Brain microvascular endothelial cell (primary cell): Measurements from ENCODE around the gene GNB3.

ENCODE experiments used
- DNase-seq: peaks from one replicate; pipeline ENCODE4 v3.0.0-alpha.2; 2020
- H3K27ac ChIP-seq: fragments of 250-450 bp; sonication (Bioruptor Pico); 2 replicates; pipeline ENCODE4 v1.5.1; 2020; ENCODE audit warnings: mild to moderate bottlenecking, moderate library complexity
- H3K27me3 ChIP-seq: fragments of 250-450 bp; sonication (Bioruptor Pico); replicated peaks from 2 replicates; pipeline ENCODE4 v1.5.1; 2020; ENCODE audit warnings: mild to moderate bottlenecking
- H3K36me3 ChIP-seq: fragments of 250-450 bp; sonication (Bioruptor Pico); replicated peaks from 2 replicates; pipeline ENCODE4 v1.5.1; 2020; ENCODE audit warnings: mild to moderate bottlenecking
- H3K4me3 ChIP-seq: 2 replicates; pipeline ENCODE4 v1.5.1; 2011; ENCODE audit warnings: low read depth, mild to moderate bottlenecking, control low read depth, low read length, moderate library complexity
- in situ Hi-C: cut with HindIII; loops from 2 replicates; pipeline ENCODE4 v1.10.0; 2017; ENCODE audit warnings: low sequenced_read_pairs, low pct_ligation_motif_present
- TF ChIP-seq, protein P1 (sequence below): IDR thresholded peaks from 2 replicates; pipeline ENCODE4 v1.5.1; 2011; ENCODE audit warnings: low read depth, mild to moderate bottlenecking, moderate library complexity, low read length, control low read depth, inconsistent platforms; ENCODE audit errors: missing control alignments

Gene GNB3

GRCh38 chr12:6840761-6841515, at the start of gene GNB3:
GNB3 (plus strand) TSS chr12:6840925; CDS start chr12:6841288, 363 bp downstream.
- Histone ChIP-seq H3K36me3 (peaks cover 71% of the 10 kb centered on the region), H3K27ac (no peak within 1 kb of the TSS), H3K27me3 (no peaks in the 10 kb centered on the region), H3K4me3 (no peak within 1 kb of the TSS)
- TF ChIP-seq, protein P1, sequence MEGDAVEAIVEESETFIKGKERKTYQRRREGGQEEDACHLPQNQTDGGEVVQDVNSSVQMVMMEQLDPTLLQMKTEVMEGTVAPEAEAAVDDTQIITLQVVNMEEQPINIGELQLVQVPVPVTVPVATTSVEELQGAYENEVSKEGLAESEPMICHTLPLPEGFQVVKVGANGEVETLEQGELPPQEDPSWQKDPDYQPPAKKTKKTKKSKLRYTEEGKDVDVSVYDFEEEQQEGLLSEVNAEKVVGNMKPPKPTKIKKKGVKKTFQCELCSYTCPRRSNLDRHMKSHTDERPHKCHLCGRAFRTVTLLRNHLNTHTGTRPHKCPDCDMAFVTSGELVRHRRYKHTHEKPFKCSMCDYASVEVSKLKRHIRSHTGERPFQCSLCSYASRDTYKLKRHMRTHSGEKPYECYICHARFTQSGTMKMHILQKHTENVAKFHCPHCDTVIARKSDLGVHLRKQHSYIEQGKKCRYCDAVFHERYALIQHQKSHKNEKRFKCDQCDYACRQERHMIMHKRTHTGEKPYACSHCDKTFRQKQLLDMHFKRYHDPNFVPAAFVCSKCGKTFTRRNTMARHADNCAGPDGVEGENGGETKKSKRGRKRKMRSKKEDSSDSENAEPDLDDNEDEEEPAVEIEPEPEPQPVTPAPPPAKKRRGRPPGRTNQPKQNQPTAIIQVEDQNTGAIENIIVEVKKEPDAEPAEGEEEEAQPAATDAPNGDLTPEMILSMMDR: no peak
- DNase-seq: no peak
- in situ Hi-C loops: no loop called here

DNA sequence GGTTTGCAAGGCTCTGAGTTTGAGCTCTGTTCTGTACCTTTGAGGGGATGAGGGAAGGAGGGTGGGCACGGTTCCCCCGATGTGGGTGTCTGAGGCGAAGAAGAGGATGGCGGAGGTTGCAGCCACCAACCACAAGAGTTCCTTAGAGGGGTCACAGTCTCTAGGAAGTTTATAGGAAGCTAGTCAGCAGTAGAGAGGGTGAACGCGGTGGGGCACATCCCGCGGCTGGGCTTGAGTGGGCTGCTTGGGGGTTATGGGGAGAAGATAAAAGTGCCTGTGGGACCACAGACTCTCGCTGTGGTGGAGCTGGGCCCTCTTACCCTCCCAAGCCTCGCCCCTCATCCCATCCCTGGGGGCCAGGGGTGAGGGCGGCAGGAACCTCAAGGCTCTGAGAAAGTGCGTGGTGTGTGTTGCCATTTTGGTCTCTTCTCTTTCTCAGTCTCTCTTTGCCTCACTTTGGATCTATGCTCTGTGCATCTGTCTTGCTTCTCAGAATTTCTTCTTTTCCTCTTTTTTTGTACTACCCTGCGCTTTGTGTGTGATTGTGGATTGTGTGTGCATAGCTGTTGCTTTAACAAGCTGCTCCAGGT, 48.7 kb upstream of the GNB3 start:
- H3K4me3 ChIP-seq: no peak overlapping the region
- H3K27ac ChIP-seq: no peak overlapping the region
- no peaks in the 10 kb centered on the region for H3K27me3 ChIP-seq
- no peaks in the 10 kb centered on the region for H3K36me3 ChIP-seq
- no peak for DNase-seq
- TF ChIP-seq, protein P1: no peak
- in situ Hi-C loops: no loop called here

DNA sequence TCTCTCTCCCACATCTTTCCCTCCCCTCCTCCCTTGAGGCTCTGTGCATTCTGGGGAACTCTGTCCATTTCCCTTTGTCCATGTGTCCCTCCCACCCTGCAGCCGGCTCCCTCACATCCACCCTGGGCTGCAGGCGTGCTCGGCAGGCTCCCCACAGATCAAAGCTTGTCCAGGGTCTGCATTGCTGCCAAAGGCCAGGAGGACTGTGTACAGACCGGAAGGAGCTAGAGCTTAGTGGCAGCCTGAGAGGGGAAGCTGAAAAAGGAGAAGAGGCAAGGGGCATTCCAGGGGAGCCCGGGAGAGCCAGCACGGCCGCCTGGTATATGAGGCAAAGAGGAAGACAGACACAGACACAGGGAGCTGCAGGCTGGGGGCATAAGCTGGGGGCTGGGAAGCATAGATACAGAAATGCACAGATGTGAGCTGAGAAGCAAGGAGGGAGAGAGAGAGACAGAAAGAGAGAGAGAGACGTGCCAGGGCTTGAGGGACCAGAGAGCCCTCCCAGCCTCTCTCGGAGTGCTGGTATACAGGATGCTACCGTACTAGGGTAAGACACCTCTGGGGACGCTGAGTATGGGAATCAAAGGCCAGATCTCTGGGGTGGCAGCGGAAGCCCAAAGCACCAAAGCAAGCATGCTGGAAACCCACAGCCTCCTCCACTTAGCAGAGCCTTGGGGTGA, 48.1 kb upstream of the GNB3 start:
- in situ Hi-C loops: no loop called here
- no peak overlapping the region for H3K27ac ChIP-seq
- no peak overlapping the region for H3K4me3 ChIP-seq
- no peaks in the 10 kb centered on the region for H3K27me3 ChIP-seq
- no peak for DNase-seq
- H3K36me3 ChIP-seq: no peaks in the 10 kb centered on the region
- TF ChIP-seq, protein P1: no peak

GRCh38 chr12:6795088-6795487, 45.6 kb upstream of the GNB3 start:
- in situ Hi-C loops: no loop called here

GRCh38 chr12:6796576-6796975, 44.1 kb upstream of the GNB3 start:
- Histone ChIP-seq H3K4me3 (no peak overlapping the region), H3K27me3 (no peaks in the 10 kb centered on the region), H3K36me3 (no peaks in the 10 kb centered on the region), H3K27ac (no peak overlapping the region)
- TF ChIP-seq, protein P1: no peak
- in situ Hi-C loops: no loop called here
- DNase-seq: no peak

More at GRCh38 chr12:6795088-6795487, 45.6 kb upstream of the GNB3 start:
- H3K36me3 ChIP-seq: no peaks in the 10 kb centered on the region
- H3K27me3 ChIP-seq: no peaks in the 10 kb centered on the region
- no peak for DNase-seq
- H3K27ac ChIP-seq: no peak overlapping the region
- TF ChIP-seq, protein P1: no peak
- no peak overlapping the region for H3K4me3 ChIP-seq
